Measurements from ENCODE around the gene MRPS9.

GRCh38 chr2:105071379-105071778 lies 33.5 kb downstream of the MRPS9 start:
- TF ChIP-seq CTCF (IDR thresholded peaks at IDR 0.05) (no peak), POLR2A (IDR thresholded peaks at IDR 0.05) (no peak)
